ENCODE results near the gene CCT4.

GRCh38 chr2:61887717-61888266, 664 bp downstream of the CCT4 start:
- no peak for TF ChIP-seq CTCF (IDR thresholded peaks at IDR 0.05)
- no peak for TF ChIP-seq EP300 (IDR thresholded peaks at IDR 0.05)

All from gastroesophageal sphincter (tissue), 3 donors.